Neural cell (in vitro differentiated cells): Measurements from ENCODE around the gene VARS2. TPM values are rescaled to one million over a fixed set of nuclear protein-coding genes. Genes with fewer than 3 reads are reported as not detected.

Source experiments
- H2AFZ ChIP-seq: fragments of 200-600, 300-800 bp; sonication (generic), shearing (Covaris generic); 2 replicates; pipeline ENCODE4 v1.6.0; 2014; ENCODE audit warnings: low read depth, mild to moderate bottlenecking, antibody characterized with exemption, low read length, moderate library complexity
- H3F3A ChIP-seq: fragments of 200-600 bp; shearing (Covaris generic); 2 replicates; pipeline ENCODE4 v1.6.1; 2016; ENCODE audit warnings: mild to moderate bottlenecking, moderate library complexity, mixed read lengths, antibody characterized with exemption, low read length; ENCODE audit not compliant: insufficient read depth, poor library complexity, severe bottlenecking
- H3K27ac ChIP-seq: fragments of 200-600, 300-800 bp; sonication (generic), shearing (Covaris generic); 2 replicates; pipeline ENCODE4 v1.5.1; 2014; ENCODE audit warnings: mild to moderate bottlenecking, low read length, moderate library complexity
- H3K27me3 ChIP-seq: fragments of 300-800, 200-600 bp; sonication (generic), shearing (Covaris generic); 2 replicates; pipeline ENCODE4 v1.6.0; 2014; ENCODE audit warnings: mild to moderate bottlenecking, low read depth, low read length, moderate library complexity; ENCODE audit not compliant: insufficient read depth
- H3K36me3 ChIP-seq: fragments of 300-800, 200-600 bp; sonication (generic), shearing (Covaris generic); 2 replicates; pipeline ENCODE4 v1.5.1; 2014; ENCODE audit warnings: mild to moderate bottlenecking, antibody characterized with exemption, low read length, moderate library complexity; ENCODE audit not compliant: insufficient read depth
- H3K4me2 ChIP-seq: fragments of 300-800, 200-600 bp; sonication (generic), shearing (Covaris generic); 2 replicates; pipeline ENCODE4 v1.6.0; 2014; ENCODE audit warnings: mild to moderate bottlenecking, low read length
- H3K4me3 ChIP-seq: fragments of 300-800, 200-600 bp; sonication (generic), shearing (Covaris generic); 2 replicates; pipeline ENCODE4 v1.5.1; 2014; ENCODE audit warnings: mild to moderate bottlenecking, low read length, moderate library complexity
- H3K79me2 ChIP-seq: fragments of 200-600 bp; shearing (Covaris generic); replicated peaks from 2 replicates; pipeline ENCODE4 v1.6.0; 2014; ENCODE audit warnings: mild to moderate bottlenecking, low read length, moderate library complexity; ENCODE audit not compliant: insufficient read depth
- H3K9ac ChIP-seq: fragments of 300-800, 200-600 bp; sonication (generic), shearing (Covaris generic); 2 replicates; pipeline ENCODE4 v1.6.1; 2016; ENCODE audit warnings: mild to moderate bottlenecking, low read length, mixed read lengths
- H3K9me2 ChIP-seq: fragments of 200-600 bp; shearing (Covaris generic); 2 replicates; pipeline ENCODE4 v1.6.1; 2016; ENCODE audit warnings: mild to moderate bottlenecking, low read length, mixed read lengths; ENCODE audit not compliant: insufficient read depth
- H3K9me3 ChIP-seq: fragments of 200-600, 300-800 bp; sonication (generic), shearing (Covaris generic); 2 replicates; pipeline ENCODE4 v1.6.1; 2016; ENCODE audit warnings: mild to moderate bottlenecking, mixed run types, low read length, moderate library complexity, mixed read lengths
- H4K20me1 ChIP-seq: fragments of 200-600 bp; shearing (Covaris generic); 2 replicates; pipeline ENCODE4 v1.6.1; 2016; ENCODE audit warnings: mild to moderate bottlenecking, mixed run types; ENCODE audit not compliant: insufficient read depth
- EP300 ChIP-seq: fragments of 450-650 bp; conservative IDR thresholded peaks from 2 replicates; pipeline ENCODE4 v1.6.1; 2014; ENCODE audit warnings: antibody characterized with exemption, mild to moderate bottlenecking, moderate library complexity; ENCODE audit not compliant: poor library complexity, severe bottlenecking
- EZH2 ChIP-seq: fragments of 200-600, 300-800 bp; shearing (Covaris generic), sonication (generic); IDR thresholded peaks from 2 replicates; pipeline ENCODE4 v1.6.1; 2014; ENCODE audit warnings: antibody characterized with exemption, low read length, borderline replicate concordance, mild to moderate bottlenecking; ENCODE audit not compliant: insufficient read depth, poor library complexity, severe bottlenecking
- MXI1 ChIP-seq: fragments of 450-650 bp; conservative IDR thresholded peaks from 2 replicates; pipeline ENCODE4 v1.6.1; 2014; ENCODE audit warnings: antibody characterized with exemption, mild to moderate bottlenecking; ENCODE audit not compliant: poor library complexity, severe bottlenecking
- POLR2AphosphoS5 ChIP-seq: IDR thresholded peaks from 2 replicates; pipeline ENCODE4 v1.6.1; 2012
- RAD21 ChIP-seq: fragments of 450-650 bp; conservative IDR thresholded peaks from 2 replicates; pipeline ENCODE4 v1.6.1; 2014; ENCODE audit warnings: antibody characterized with exemption, mild to moderate bottlenecking, moderate library complexity
- SMC3 ChIP-seq: fragments of 450-650 bp; conservative IDR thresholded peaks from 2 replicates; pipeline ENCODE4 v1.6.1; 2014; ENCODE audit warnings: antibody characterized with exemption, mild to moderate bottlenecking, moderate library complexity; ENCODE audit not compliant: poor library complexity
- TAF1 ChIP-seq: IDR thresholded peaks from 2 replicates; pipeline ENCODE4 v1.6.1; 2012; ENCODE audit warnings: low read depth
- polyA plus RNA-seq: library from polyadenylated mRNA; depleted of rRNA; stranded (reverse); fragments of >200 nt; gene quantifications from 2 replicates; pipeline ENCODE4 v1.2.3, GENCODE V29; 2014
- TF ChIP-seq, protein P1 (sequence below): fragments of 450-650 bp; IDR thresholded peaks from 2 replicates; pipeline ENCODE4 v1.5.1; 2014; ENCODE audit warnings: antibody characterized with exemption, mild to moderate bottlenecking, moderate library complexity; ENCODE audit not compliant: poor library complexity, severe bottlenecking
- TF ChIP-seq, protein P2 (sequence below): IDR thresholded peaks from 2 replicates; pipeline ENCODE4 v1.6.1; 2012; ENCODE audit warnings: borderline replicate concordance

VARS2 gene
- polyA plus RNA-seq, 1 donor from 2014 or later = 93.4 TPM

GRCh38 chr6:30877419-30878262 lies 36.4 kb upstream of the VARS2 start (continued):
- no peak for TF ChIP-seq EZH2

GRCh38 chr6:30879684-30880427 lies 34.2 kb upstream of the VARS2 start:
- Histone ChIP-seq H3K36me3 (no peaks in the 10 kb centered on the region), H2AFZ (peak overlapping the region; percentile 63), H3K9me2 (no peaks in the 10 kb centered on the region), H3K9me3 (no peaks in the 10 kb centered on the region), H4K20me1 (no peaks in the 10 kb centered on the region), H3K9ac (peak overlapping the region; percentile 99), H3K27me3 (no peaks in the 10 kb centered on the region), H3K79me2 (peaks cover 61% of the 10 kb centered on the region), H3K27ac (peak overlapping the region; percentile 100), H3F3A (peaks cover 21% of the 10 kb centered on the region), H3K4me2 (peak overlapping the region; percentile 84), H3K4me3 (peak overlapping the region; percentile 72)
- TF ChIP-seq MXI1 (no peak), RAD21 (no peak), EZH2 (no peak), SMC3 (no peak), EP300 (no peak), TAF1 (no peak), POLR2AphosphoS5 (no peak)
- TF ChIP-seq, protein P1, sequence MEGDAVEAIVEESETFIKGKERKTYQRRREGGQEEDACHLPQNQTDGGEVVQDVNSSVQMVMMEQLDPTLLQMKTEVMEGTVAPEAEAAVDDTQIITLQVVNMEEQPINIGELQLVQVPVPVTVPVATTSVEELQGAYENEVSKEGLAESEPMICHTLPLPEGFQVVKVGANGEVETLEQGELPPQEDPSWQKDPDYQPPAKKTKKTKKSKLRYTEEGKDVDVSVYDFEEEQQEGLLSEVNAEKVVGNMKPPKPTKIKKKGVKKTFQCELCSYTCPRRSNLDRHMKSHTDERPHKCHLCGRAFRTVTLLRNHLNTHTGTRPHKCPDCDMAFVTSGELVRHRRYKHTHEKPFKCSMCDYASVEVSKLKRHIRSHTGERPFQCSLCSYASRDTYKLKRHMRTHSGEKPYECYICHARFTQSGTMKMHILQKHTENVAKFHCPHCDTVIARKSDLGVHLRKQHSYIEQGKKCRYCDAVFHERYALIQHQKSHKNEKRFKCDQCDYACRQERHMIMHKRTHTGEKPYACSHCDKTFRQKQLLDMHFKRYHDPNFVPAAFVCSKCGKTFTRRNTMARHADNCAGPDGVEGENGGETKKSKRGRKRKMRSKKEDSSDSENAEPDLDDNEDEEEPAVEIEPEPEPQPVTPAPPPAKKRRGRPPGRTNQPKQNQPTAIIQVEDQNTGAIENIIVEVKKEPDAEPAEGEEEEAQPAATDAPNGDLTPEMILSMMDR = no peak
- TF ChIP-seq, protein P2, sequence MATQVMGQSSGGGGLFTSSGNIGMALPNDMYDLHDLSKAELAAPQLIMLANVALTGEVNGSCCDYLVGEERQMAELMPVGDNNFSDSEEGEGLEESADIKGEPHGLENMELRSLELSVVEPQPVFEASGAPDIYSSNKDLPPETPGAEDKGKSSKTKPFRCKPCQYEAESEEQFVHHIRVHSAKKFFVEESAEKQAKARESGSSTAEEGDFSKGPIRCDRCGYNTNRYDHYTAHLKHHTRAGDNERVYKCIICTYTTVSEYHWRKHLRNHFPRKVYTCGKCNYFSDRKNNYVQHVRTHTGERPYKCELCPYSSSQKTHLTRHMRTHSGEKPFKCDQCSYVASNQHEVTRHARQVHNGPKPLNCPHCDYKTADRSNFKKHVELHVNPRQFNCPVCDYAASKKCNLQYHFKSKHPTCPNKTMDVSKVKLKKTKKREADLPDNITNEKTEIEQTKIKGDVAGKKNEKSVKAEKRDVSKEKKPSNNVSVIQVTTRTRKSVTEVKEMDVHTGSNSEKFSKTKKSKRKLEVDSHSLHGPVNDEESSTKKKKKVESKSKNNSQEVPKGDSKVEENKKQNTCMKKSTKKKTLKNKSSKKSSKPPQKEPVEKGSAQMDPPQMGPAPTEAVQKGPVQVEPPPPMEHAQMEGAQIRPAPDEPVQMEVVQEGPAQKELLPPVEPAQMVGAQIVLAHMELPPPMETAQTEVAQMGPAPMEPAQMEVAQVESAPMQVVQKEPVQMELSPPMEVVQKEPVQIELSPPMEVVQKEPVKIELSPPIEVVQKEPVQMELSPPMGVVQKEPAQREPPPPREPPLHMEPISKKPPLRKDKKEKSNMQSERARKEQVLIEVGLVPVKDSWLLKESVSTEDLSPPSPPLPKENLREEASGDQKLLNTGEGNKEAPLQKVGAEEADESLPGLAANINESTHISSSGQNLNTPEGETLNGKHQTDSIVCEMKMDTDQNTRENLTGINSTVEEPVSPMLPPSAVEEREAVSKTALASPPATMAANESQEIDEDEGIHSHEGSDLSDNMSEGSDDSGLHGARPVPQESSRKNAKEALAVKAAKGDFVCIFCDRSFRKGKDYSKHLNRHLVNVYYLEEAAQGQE = no peak
